Omental fat pad (tissue), 4 donors: Measurements from ENCODE around the gene PTPRM. TPM values are rescaled to one million over a fixed set of nuclear protein-coding genes. Genes with fewer than 3 reads are reported as not detected.
A peak's percentile ranks its signal among the peaks of the same experiment; 100 is the strongest.

Experiments used
- ATAC-seq: fragments of 150-250 bp; one replicate; pipeline ENCODE4 v1.9.1; 2016; ENCODE audit warnings: mild to moderate bottlenecking, moderate library complexity; ENCODE audit not compliant: low FRiP score
- DNase-seq: peaks from one replicate; pipeline ENCODE4 v3.0.0-alpha.2; 2019; ENCODE audit warnings: low spot score
- total RNA-seq, 4 donors: library from RNA; depleted of rRNA; stranded (reverse); fragments of >200 nt; gene quantifications; one replicate each; pipeline ENCODE4 v1.1.0, GENCODE V29; 2016
- TF ChIP-seq, protein P1 (sequence below), 3 donors: fragments of 450-650 bp; IDR thresholded peaks; one replicate each; pipeline ENCODE4 v1.5.1; 2016 to 2017; ENCODE audit warnings: antibody characterized with exemption in 3 of 3, mild to moderate bottlenecking in 3 of 3, moderate library complexity in 2 of 3

PTPRM gene
- total RNA-seq, 4 donors from 2014 or later = 64.8 to 238 (median 144) TPM

GRCh38 chr18:7896161-7896560 lies 329.0 kb downstream of the PTPRM start:
- DNase-seq (no peak), ATAC-seq (no peak)
- TF ChIP-seq, protein P1, sequence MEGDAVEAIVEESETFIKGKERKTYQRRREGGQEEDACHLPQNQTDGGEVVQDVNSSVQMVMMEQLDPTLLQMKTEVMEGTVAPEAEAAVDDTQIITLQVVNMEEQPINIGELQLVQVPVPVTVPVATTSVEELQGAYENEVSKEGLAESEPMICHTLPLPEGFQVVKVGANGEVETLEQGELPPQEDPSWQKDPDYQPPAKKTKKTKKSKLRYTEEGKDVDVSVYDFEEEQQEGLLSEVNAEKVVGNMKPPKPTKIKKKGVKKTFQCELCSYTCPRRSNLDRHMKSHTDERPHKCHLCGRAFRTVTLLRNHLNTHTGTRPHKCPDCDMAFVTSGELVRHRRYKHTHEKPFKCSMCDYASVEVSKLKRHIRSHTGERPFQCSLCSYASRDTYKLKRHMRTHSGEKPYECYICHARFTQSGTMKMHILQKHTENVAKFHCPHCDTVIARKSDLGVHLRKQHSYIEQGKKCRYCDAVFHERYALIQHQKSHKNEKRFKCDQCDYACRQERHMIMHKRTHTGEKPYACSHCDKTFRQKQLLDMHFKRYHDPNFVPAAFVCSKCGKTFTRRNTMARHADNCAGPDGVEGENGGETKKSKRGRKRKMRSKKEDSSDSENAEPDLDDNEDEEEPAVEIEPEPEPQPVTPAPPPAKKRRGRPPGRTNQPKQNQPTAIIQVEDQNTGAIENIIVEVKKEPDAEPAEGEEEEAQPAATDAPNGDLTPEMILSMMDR (IDR thresholded peaks at IDR 0.05) = no peak

- TF ChIP-seq, protein P1 (IDR thresholded peaks at IDR 0.05) = no peak
- DNase-seq = no peak
- peak; percentile 28 for ATAC-seq
Observed at GRCh38 chr18:7896805-7897518, 329.8 kb downstream of the PTPRM start.

DNA sequence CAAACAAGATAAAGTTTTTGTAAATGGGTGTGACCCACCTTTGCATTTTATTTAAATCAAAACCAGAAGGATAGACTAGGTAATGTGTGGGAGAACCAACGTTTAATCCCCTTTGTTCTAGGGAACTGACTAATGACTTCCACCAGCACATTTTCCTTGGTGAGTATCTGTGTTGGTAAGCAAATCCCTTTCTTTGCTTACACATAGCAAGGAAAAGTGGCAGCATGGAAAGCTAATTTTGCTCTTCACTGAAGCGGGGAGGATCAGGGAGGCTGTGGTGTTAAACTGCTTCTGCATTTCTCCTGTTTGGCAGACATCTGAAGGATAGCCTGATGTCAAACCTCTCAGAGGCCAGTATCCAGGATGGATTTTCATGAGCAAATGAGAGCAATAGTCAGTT lies 331.1 kb downstream of the PTPRM start:
- DNase-seq (no peak), ATAC-seq (no peak)
- TF ChIP-seq, protein P1 (IDR thresholded peaks at IDR 0.05) = no peak

- DNase-seq (no peak), ATAC-seq (no peak)
- TF ChIP-seq, protein P1 (IDR thresholded peaks at IDR 0.05) = no peak
Observed at GRCh38 chr18:7899078-7899477, 332.0 kb downstream of the PTPRM start.

GRCh38 chr18:7900091-7900490 lies 333.0 kb downstream of the PTPRM start:
- TF ChIP-seq, protein P1 (IDR thresholded peaks at IDR 0.05) = no peak
- ATAC-seq = no peak
- DNase-seq = no peak

- DNase-seq (no peak), ATAC-seq (no peak)
- TF ChIP-seq, protein P1 (IDR thresholded peaks at IDR 0.05) = no peak
Observed at GRCh38 chr18:7901657-7902056, 334.5 kb downstream of the PTPRM start.

DNA sequence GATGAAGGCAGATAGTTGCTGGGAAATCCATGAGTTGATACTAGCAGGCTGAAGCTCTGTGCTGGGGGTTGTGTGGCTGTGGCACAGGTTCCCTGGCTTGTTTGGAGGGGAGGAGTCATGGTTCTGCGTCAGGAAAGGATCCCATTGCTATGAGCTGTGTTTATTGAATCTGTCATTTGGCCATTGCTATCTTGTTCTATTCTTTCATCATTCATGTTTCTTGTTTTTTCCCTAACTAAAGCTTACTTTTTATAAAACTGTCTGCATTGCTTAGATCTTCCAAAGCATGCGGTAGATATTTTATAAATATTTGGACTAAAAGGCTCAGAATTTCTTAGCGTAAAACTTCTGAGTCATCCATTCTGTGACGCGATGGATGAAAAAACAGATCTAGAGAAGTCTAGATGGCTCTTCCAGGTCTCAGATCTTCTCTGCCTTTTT lies 335.3 kb downstream of the PTPRM start:
- ATAC-seq (no peak), DNase-seq (no peak)
- TF ChIP-seq, protein P1 (IDR thresholded peaks at IDR 0.05) = no peak
